HFF-Myc (cell line): ENCODE results near the gene PRKAR2A.
"Not testable (repeated sequence)": the region's sequence is repeated elsewhere in the genome, so short reads cannot be mapped to it uniquely, and the experiment has no call there.

Experiments used
- DNase-seq: peaks from one replicate; pipeline ENCODE4 v3.0.0-alpha.2; 2011; ENCODE audit warnings: low read depth; ENCODE audit errors: extremely low read depth
- H3K4me3 ChIP-seq: replicated peaks from 2 replicates; pipeline ENCODE4 v1.5.1; 2011; ENCODE audit warnings: low read depth, mild to moderate bottlenecking, control low read depth, low read length
- CTCF ChIP-seq: IDR thresholded peaks from 2 replicates; pipeline ENCODE4 v1.5.1; 2012; ENCODE audit warnings: mild to moderate bottlenecking, low read depth, low read length, control low read depth; ENCODE audit errors: missing control alignments

The PRKAR2A gene

GRCh38 chr3:48847053-48847503, 596 bp downstream of the PRKAR2A start:
- peak overlapping the region; percentile 61 for H3K4me3 ChIP-seq
- DNase-seq = peak; percentile 47
- no peak for TF ChIP-seq CTCF

GRCh38 chr3:48845170-48845569, 2.5 kb downstream of the PRKAR2A start:
- H3K4me3 ChIP-seq = peak overlapping the region; percentile 61
- DNase-seq = no peak
- no peak for TF ChIP-seq CTCF

GRCh38 chr3:48837163-48837562, 10.5 kb downstream of the PRKAR2A start:
- no peak overlapping the region for H3K4me3 ChIP-seq
- no peak for DNase-seq
- TF ChIP-seq CTCF = no peak

- TF ChIP-seq CTCF = no peak
Measured at GRCh38 chr3:48835650-48836366, 11.9 kb downstream of the PRKAR2A start.

GRCh38 chr3:48832684-48833083, 15.0 kb downstream of the PRKAR2A start:
- TF ChIP-seq CTCF = no peak
- H3K4me3 ChIP-seq = no peak overlapping the region
- DNase-seq = no peak

More at GRCh38 chr3:48835650-48836366, 11.9 kb downstream of the PRKAR2A start:
- H3K4me3 ChIP-seq = no peak overlapping the region
- DNase-seq = no peak

GRCh38 chr3:48830715-48831114, 17.0 kb downstream of the PRKAR2A start:
- no peak overlapping the region for H3K4me3 ChIP-seq
- no peak for TF ChIP-seq CTCF
- DNase-seq = no peak

GRCh38 chr3:48829525-48829924, 18.1 kb downstream of the PRKAR2A start:
- not testable (repeated sequence) for H3K4me3 ChIP-seq, DNase-seq

GRCh38 chr3:48827874-48828273, 19.8 kb downstream of the PRKAR2A start:
- not testable (repeated sequence) for DNase-seq, H3K4me3 ChIP-seq
